H9 (cell line): Measurements from ENCODE around the gene CCDC92B. TPM values are rescaled to one million over a fixed set of nuclear protein-coding genes. Genes with fewer than 3 reads are reported as not detected.

ENCODE experiments used
- DNase-seq: peaks from one replicate; pipeline ENCODE4 v3.0.0-alpha.2; 2017
- H2AFZ ChIP-seq: one replicate; pipeline ENCODE4 v1.6.1; 2013; ENCODE audit warnings: mild to moderate bottlenecking, low read length, control low read depth, moderate library complexity
- H2AK5ac ChIP-seq: 2 replicates; pipeline ENCODE4 v1.6.1; 2013; ENCODE audit warnings: low read length, control low read depth, mixed read lengths; ENCODE audit not compliant: insufficient read length
- H2BK120ac ChIP-seq: one replicate; pipeline ENCODE4 v1.6.1; 2013; ENCODE audit warnings: low read depth, mild to moderate bottlenecking, low read length, control low read depth, inconsistent platforms; ENCODE audit not compliant: poor library complexity, severe bottlenecking
- H2BK12ac ChIP-seq: 2 replicates; pipeline ENCODE4 v1.6.1; 2013; ENCODE audit warnings: low read length, control low read depth, mixed read lengths, low read depth; ENCODE audit not compliant: insufficient read length
- H2BK15ac ChIP-seq: 2 replicates; pipeline ENCODE4 v1.6.1; 2013; ENCODE audit warnings: low read depth, low read length, control low read depth
- H2BK20ac ChIP-seq: one replicate; pipeline ENCODE4 v1.6.1; 2013; ENCODE audit warnings: low read depth, mild to moderate bottlenecking, low read length, control low read depth, inconsistent platforms; ENCODE audit not compliant: poor library complexity, severe bottlenecking
- H2BK5ac ChIP-seq: 2 replicates; pipeline ENCODE4 v1.6.1; 2013; ENCODE audit warnings: low read length, control low read depth, mixed read lengths; ENCODE audit not compliant: insufficient read length
- H3K14ac ChIP-seq: 2 replicates; pipeline ENCODE4 v1.6.1; 2013; ENCODE audit warnings: low read length, control low read depth; ENCODE audit not compliant: insufficient read depth
- H3K18ac ChIP-seq: 2 replicates; pipeline ENCODE4 v1.6.1; 2013; ENCODE audit warnings: low read depth, mild to moderate bottlenecking, mixed read lengths, low read length, control low read depth; ENCODE audit not compliant: insufficient read length
- H3K23ac ChIP-seq: 2 replicates; pipeline ENCODE4 v1.6.1; 2013; ENCODE audit warnings: low read length, control low read depth, mixed read lengths, low read depth; ENCODE audit not compliant: insufficient read length
- H3K23me2 ChIP-seq: 2 replicates; pipeline ENCODE4 v1.6.1; 2013; ENCODE audit warnings: low read depth, mild to moderate bottlenecking, mixed read lengths, low read length, control low read depth; ENCODE audit not compliant: insufficient read length, poor library complexity, severe bottlenecking
- H3K27ac ChIP-seq: 2 replicates; pipeline ENCODE4 v1.5.1; 2013; ENCODE audit warnings: low read length, control low read depth, mixed read lengths, low read depth; ENCODE audit not compliant: insufficient read length
- H3K27me3 ChIP-seq: 2 replicates; pipeline ENCODE4 v1.6.1; 2013; ENCODE audit warnings: low read length, control low read depth, inconsistent platforms; ENCODE audit not compliant: insufficient read depth
- H3K4ac ChIP-seq: 2 replicates; pipeline ENCODE4 v1.6.1; 2013; ENCODE audit warnings: low read depth, mild to moderate bottlenecking, control low read depth, inconsistent platforms, low read length, moderate library complexity
- H3K4me1 ChIP-seq: 2 replicates; pipeline ENCODE4 v1.6.1; 2013; ENCODE audit warnings: low read length, control low read depth, inconsistent platforms; ENCODE audit not compliant: insufficient read depth
- H3K4me2 ChIP-seq: 2 replicates; pipeline ENCODE4 v1.6.1; 2013; ENCODE audit warnings: low read length, control low read depth, mixed read lengths; ENCODE audit not compliant: insufficient read length, insufficient read depth
- H3K56ac ChIP-seq: 2 replicates; pipeline ENCODE4 v1.6.1; 2013; ENCODE audit warnings: low read depth, mild to moderate bottlenecking, mixed read lengths, low read length, control low read depth; ENCODE audit not compliant: insufficient read length
- H3K79me1 ChIP-seq: 2 replicates; pipeline ENCODE4 v1.6.1; 2013; ENCODE audit warnings: low read depth, mild to moderate bottlenecking, moderate library complexity, low read length, control low read depth, inconsistent platforms; ENCODE audit not compliant: insufficient read depth, poor library complexity, severe bottlenecking
- H3K79me2 ChIP-seq: 2 replicates; pipeline ENCODE4 v1.6.1; 2013; ENCODE audit warnings: low read length, control low read depth, inconsistent platforms; ENCODE audit not compliant: insufficient read depth
- H3K9ac ChIP-seq: 2 replicates; pipeline ENCODE4 v1.6.1; 2013; ENCODE audit warnings: low read length, control low read depth, mixed read lengths; ENCODE audit not compliant: insufficient read length; ENCODE audit errors: extremely low read depth
- H3K9me3 ChIP-seq: one replicate; pipeline ENCODE4 v1.6.1; 2013; ENCODE audit warnings: low read depth, low read length, inconsistent platforms; ENCODE audit not compliant: control insufficient read depth
- H3T11ph ChIP-seq: one replicate; pipeline ENCODE4 v1.6.1; 2013; ENCODE audit warnings: mild to moderate bottlenecking, low read length, control low read depth, inconsistent platforms
- H4K20me1 ChIP-seq: one replicate; pipeline ENCODE4 v1.6.1; 2013; ENCODE audit not compliant: control insufficient read depth, insufficient read length, insufficient read depth
- H4K5ac ChIP-seq: 2 replicates; pipeline ENCODE4 v1.6.1; 2013; ENCODE audit warnings: low read depth, mild to moderate bottlenecking, mixed read lengths, low read length, control low read depth; ENCODE audit not compliant: insufficient read length
- H4K8ac ChIP-seq: replicated peaks from 2 replicates; pipeline ENCODE4 v1.6.1; 2013; ENCODE audit warnings: low read length, control low read depth, mixed read lengths, low read depth; ENCODE audit not compliant: insufficient read length
- H4K91ac ChIP-seq: 2 replicates; pipeline ENCODE4 v1.6.1; 2013; ENCODE audit warnings: low read depth, mild to moderate bottlenecking, moderate library complexity, mixed read lengths, low read length, control low read depth; ENCODE audit not compliant: insufficient read length
- H3K27ac Mint-ChIP-seq, 3 experiments: 2 replicates in 2 of 3; 3 replicates in 1 of 3; pipeline ENCODE4 v1.8.0; 2020 to 2021; ENCODE audit warnings: mixed read lengths in 3 of 3, mild to moderate bottlenecking in 1 of 3, moderate library complexity in 1 of 3
- H3K27me3 Mint-ChIP-seq: 2 replicates; pipeline ENCODE4 v1.8.0; 2021; ENCODE audit warnings: low read depth, mild to moderate bottlenecking, moderate library complexity, mixed read lengths
- H3K36me3 Mint-ChIP-seq, 3 experiments: 2 replicates in 2 of 3; 3 replicates in 1 of 3; pipeline ENCODE4 v1.8.0; 2020 to 2021; ENCODE audit warnings: low read depth in 3 of 3, mixed read lengths in 3 of 3; ENCODE audit not compliant: insufficient read depth in 1 of 3
- H3K4me1 Mint-ChIP-seq, 2 experiments: 2 replicates each; pipeline ENCODE4 v1.8.0; 2020; ENCODE audit warnings: mixed read lengths in 2 of 2
- H3K4me3 Mint-ChIP-seq, 2 experiments: 2 replicates in 1 of 2; 3 replicates in 1 of 2; pipeline ENCODE4 v1.8.0; 2020 to 2021; ENCODE audit warnings: mild to moderate bottlenecking in 2 of 2, mixed read lengths in 2 of 2, moderate library complexity in 1 of 2
- H3K9me3 Mint-ChIP-seq, 2 experiments: 2 replicates in 1 of 2; 3 replicates in 1 of 2; pipeline ENCODE4 v1.8.0; 2020; ENCODE audit warnings: mild to moderate bottlenecking in 2 of 2, mixed read lengths in 2 of 2, moderate library complexity in 1 of 2
- CTCF ChIP-seq: fragments of 200-600 bp; sonication (generic); conservative IDR thresholded peaks from 3 replicates; pipeline ENCODE4 v1.8.0; 2021; ENCODE audit warnings: antibody characterized with exemption, mild to moderate bottlenecking
- WGBS: extraction: QIAGEN DNeasy Blood & Tissue Kit; methylation state at CpG from one replicate; pipeline ENCODE4 v1.1.7; 2013; ENCODE audit warnings: missing lambda C conversion rate, low lambda C conversion rate, mixed read lengths; ENCODE audit not compliant: insufficient read length; ENCODE audit errors: extremely low coverage; 5-methylcytosine and 5-hydroxymethylcytosine counted together
- total RNA-seq: library from RNA; stranded (reverse); gene quantifications from 2 replicates; pipeline ENCODE4 v1.2.1, GENCODE V29; 2021

The CCDC92B gene
- total RNA-seq, 1 experiment from 2014 or later: 8.0 TPM

GRCh38 chr17:2755891-2756724 lies 6.7 kb upstream of the CCDC92B start:
- H3K23me2 ChIP-seq: peaks cover 2% of the 10 kb centered on the region
- H3K36me3 Mint-ChIP-seq: peaks cover 0 to 4% (median 3%) of the 10 kb centered on the region in 3 experiments; a peak in 4 of 7 replicates
- H3K79me2 ChIP-seq: no peaks in the 10 kb centered on the region
- H4K5ac ChIP-seq: no peak overlapping the region
- no peaks in the 10 kb centered on the region for H3K27me3 ChIP-seq
- no peak overlapping the region for H3K18ac ChIP-seq
- TF ChIP-seq CTCF: no peak
- WGBS: no CpG with 5 or more reads among the region's 46 CpGs
- H3K79me1 ChIP-seq: no peaks in the 10 kb centered on the region
- H4K20me1 ChIP-seq: no peaks in the 10 kb centered on the region
- H3K4ac ChIP-seq: no peak overlapping the region
- H2BK120ac ChIP-seq: peak overlapping the region; percentile 74
- H4K91ac ChIP-seq: no peak overlapping the region
- H3K56ac ChIP-seq: no peak overlapping the region
- no peak overlapping the region for H3K27ac ChIP-seq
- H3K4me2 ChIP-seq: peak overlapping the region; percentile 25
- H3K4me3 Mint-ChIP-seq: peak overlapping the region; percentile 69 to 87
- no peaks in the 10 kb centered on the region for H3K4me1 ChIP-seq
- H2BK12ac ChIP-seq: no peak overlapping the region
- peak overlapping the region; percentile 31; the same call in 1 of the 2 replicates for H3K14ac ChIP-seq
- H4K8ac ChIP-seq: no peak overlapping the region
- H2AK5ac ChIP-seq: no peak overlapping the region
- no peak overlapping the region for H3T11ph ChIP-seq
- DNase-seq: peak; percentile 94
- H2BK5ac ChIP-seq: no peak overlapping the region
- H3K27ac Mint-ChIP-seq: no peak overlapping the region; a peak in 2 of 7 replicates
- no peak overlapping the region for H2AFZ ChIP-seq
- peaks cover 40% of the 10 kb centered on the region for H3K27me3 Mint-ChIP-seq
- H3K9me3 ChIP-seq: no peaks in the 10 kb centered on the region
- H2BK15ac ChIP-seq: no peak overlapping the region
- no peak overlapping the region for H3K9ac ChIP-seq
- H3K23ac ChIP-seq: no peak overlapping the region
- peaks cover 13 to 14% of the 10 kb centered on the region in 2 experiments for H3K4me1 Mint-ChIP-seq
- no peaks in the 10 kb centered on the region for H3K9me3 Mint-ChIP-seq
- no peak overlapping the region for H2BK20ac ChIP-seq
